Measurements from ENCODE around the gene FAM181A. TPM values are rescaled to one million over a fixed set of nuclear protein-coding genes. Genes with fewer than 3 reads are reported as not detected.

Gene FAM181A
- polyA plus RNA-seq, 1 donor (not counting 4 experiments of a cell fraction or from before 2014, with no cell fraction given) = 0.04 TPM

DNA sequence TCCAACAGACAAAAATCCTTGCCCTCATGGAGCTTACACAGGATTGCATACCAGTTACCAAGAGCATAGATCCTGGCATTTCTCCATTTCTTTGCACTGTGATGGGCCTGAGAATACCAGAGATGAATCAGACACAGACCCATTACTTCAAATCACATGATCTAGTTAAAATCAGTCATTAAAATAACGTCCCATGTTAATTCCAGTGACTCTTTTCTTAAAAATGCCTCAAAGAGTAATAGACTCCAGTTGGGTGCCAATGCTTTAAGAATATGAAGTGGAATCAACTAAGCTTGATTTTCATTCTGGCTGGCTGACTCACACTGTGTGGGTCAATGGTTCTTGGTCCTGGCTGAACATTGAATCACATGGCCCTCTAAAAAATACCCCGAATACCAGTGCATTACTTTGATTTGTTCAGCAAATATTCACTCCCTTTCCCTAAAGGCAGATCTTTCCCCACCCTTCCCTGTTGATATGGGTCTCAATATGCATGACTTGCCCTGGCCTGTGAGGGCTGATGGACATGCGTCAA lies 38.2 kb downstream of the FAM181A start:
- Histone ChIP-seq H3K4me1 (ENCODE audit: control insufficient read depth, extremely low read depth, insufficient read depth, low read length) (peaks cover 11% of the 10 kb centered on the region), H3K4me2 (ENCODE audit: control insufficient read depth, extremely low read depth, insufficient read depth, low read depth, low read length) (no peak overlapping the region), H3K27ac (ENCODE audit: control insufficient read depth, insufficient read depth, low read length) (no peak overlapping the region), H3K79me2 (ENCODE audit: control insufficient read depth, insufficient read depth, low read length) (no peaks in the 10 kb centered on the region), H3K9ac (ENCODE audit: control insufficient read depth, extremely low read depth, insufficient read depth, low read length) (no peak overlapping the region), H2AFZ (ENCODE audit: control insufficient read depth, low read length) (no peak overlapping the region), H3K9me3 (ENCODE audit: control insufficient read depth, low read depth, low read length) (no peaks in the 10 kb centered on the region), H4K20me1 (ENCODE audit: control insufficient read depth, extremely low read depth, insufficient read depth, low read length) (no peaks in the 10 kb centered on the region), H3K36me3 (ENCODE audit: control insufficient read depth in 2 of 2, extremely low read depth in 1 of 2, insufficient read depth in 2 of 2, low read length in 2 of 2) (no peaks in the 10 kb centered on the region), H3K4me3 (ENCODE audit: control insufficient read depth in 2 of 3, extremely low read depth in 1 of 3, insufficient read depth in 2 of 3, low read depth in 1 of 3, low read length in 3 of 3) (no peak overlapping the region), H3K27me3 (ENCODE audit: control insufficient read depth, extremely low read depth, insufficient read depth, low read length) (no peaks in the 10 kb centered on the region), H3K9me1 (ENCODE audit: control insufficient read depth, extremely low read depth, insufficient read depth, low read length) (no peaks in the 10 kb centered on the region)
- dilution Hi-C loops (cut with MboI; ENCODE audit: extremely low pct_ligation_motif_present, low sequenced_read_pairs) = no loop called here
- FAIRE-seq = no peak
- TF ChIP-seq, protein P1, sequence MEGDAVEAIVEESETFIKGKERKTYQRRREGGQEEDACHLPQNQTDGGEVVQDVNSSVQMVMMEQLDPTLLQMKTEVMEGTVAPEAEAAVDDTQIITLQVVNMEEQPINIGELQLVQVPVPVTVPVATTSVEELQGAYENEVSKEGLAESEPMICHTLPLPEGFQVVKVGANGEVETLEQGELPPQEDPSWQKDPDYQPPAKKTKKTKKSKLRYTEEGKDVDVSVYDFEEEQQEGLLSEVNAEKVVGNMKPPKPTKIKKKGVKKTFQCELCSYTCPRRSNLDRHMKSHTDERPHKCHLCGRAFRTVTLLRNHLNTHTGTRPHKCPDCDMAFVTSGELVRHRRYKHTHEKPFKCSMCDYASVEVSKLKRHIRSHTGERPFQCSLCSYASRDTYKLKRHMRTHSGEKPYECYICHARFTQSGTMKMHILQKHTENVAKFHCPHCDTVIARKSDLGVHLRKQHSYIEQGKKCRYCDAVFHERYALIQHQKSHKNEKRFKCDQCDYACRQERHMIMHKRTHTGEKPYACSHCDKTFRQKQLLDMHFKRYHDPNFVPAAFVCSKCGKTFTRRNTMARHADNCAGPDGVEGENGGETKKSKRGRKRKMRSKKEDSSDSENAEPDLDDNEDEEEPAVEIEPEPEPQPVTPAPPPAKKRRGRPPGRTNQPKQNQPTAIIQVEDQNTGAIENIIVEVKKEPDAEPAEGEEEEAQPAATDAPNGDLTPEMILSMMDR (optimal IDR thresholded peaks at IDR 0.05 in 1 of 3, IDR thresholded peaks at IDR 0.05 in 1 of 3, conservative IDR thresholded peaks at IDR 0.05 in 1 of 3; ENCODE audit: extremely low read depth in 1 of 3, insufficient read depth in 2 of 3, low read length in 3 of 3) = no peak
- no peak for TF ChIP-seq EZH2 (IDR thresholded peaks at IDR 0.05; ENCODE audit: low read length)
- peak; percentile 67 for DNase-seq (ENCODE audit: low read depth, low spot score)

DNA sequence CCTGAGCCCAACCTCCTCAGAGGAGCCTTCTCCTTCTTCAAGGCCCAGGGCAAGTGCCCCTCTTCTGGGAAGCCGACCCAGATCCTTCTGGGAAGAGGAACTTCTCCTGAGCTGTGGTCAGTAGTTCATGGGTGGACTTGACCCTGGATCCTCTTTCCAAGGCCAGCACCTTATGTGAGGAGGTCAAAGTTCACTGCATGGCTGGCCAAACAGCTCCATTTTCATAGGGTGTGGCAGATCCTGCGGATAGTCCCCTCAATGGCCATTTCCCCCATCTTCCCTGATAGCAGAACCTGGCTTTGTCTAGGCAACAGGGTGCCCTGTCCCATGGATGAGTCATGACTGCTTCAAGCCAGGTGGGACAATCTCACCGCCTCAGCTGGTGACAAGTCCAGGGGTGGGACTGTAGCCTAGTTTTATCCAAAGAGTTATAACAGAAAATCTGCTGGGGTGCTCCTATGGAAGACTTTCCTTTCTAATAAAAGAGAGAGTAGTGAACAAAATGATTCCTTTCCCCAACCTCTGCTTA lies 38.9 kb downstream of the FAM181A start:
- no peaks in the 10 kb centered on the region for H3K36me3 ChIP-seq (ENCODE audit: control insufficient read depth in 2 of 2, extremely low read depth in 1 of 2, insufficient read depth in 2 of 2, low read length in 2 of 2)
- dilution Hi-C loops (cut with MboI; ENCODE audit: extremely low pct_ligation_motif_present, low sequenced_read_pairs) = no loop called here
- H3K9me3 ChIP-seq (ENCODE audit: control insufficient read depth, low read depth, low read length) = no peaks in the 10 kb centered on the region
- no peaks in the 10 kb centered on the region for H3K79me2 ChIP-seq (ENCODE audit: control insufficient read depth, insufficient read depth, low read length)
- FAIRE-seq (no peak), DNase-seq (ENCODE audit: low read depth, low spot score) (no peak)
- no peak overlapping the region for H3K27ac ChIP-seq (ENCODE audit: control insufficient read depth, insufficient read depth, low read length)
- H3K9ac ChIP-seq (ENCODE audit: control insufficient read depth, extremely low read depth, insufficient read depth, low read length) = no peak overlapping the region
- no peaks in the 10 kb centered on the region for H4K20me1 ChIP-seq (ENCODE audit: control insufficient read depth, extremely low read depth, insufficient read depth, low read length)
- no peak overlapping the region for H3K4me2 ChIP-seq (ENCODE audit: control insufficient read depth, extremely low read depth, insufficient read depth, low read depth, low read length)
- H3K4me3 ChIP-seq (ENCODE audit: control insufficient read depth in 2 of 3, extremely low read depth in 1 of 3, insufficient read depth in 2 of 3, low read depth in 1 of 3, low read length in 3 of 3) = no peak overlapping the region
- H3K4me1 ChIP-seq (ENCODE audit: control insufficient read depth, extremely low read depth, insufficient read depth, low read length) = peaks cover 7% of the 10 kb centered on the region
- H3K9me1 ChIP-seq (ENCODE audit: control insufficient read depth, extremely low read depth, insufficient read depth, low read length) = no peaks in the 10 kb centered on the region
- no peak overlapping the region for H2AFZ ChIP-seq (ENCODE audit: control insufficient read depth, low read length)
- H3K27me3 ChIP-seq (ENCODE audit: control insufficient read depth, extremely low read depth, insufficient read depth, low read length) = peaks cover 2% of the 10 kb centered on the region
- TF ChIP-seq, protein P1 (optimal IDR thresholded peaks at IDR 0.05 in 1 of 3, IDR thresholded peaks at IDR 0.05 in 1 of 3, conservative IDR thresholded peaks at IDR 0.05 in 1 of 3; ENCODE audit: extremely low read depth in 1 of 3, insufficient read depth in 2 of 3, low read length in 3 of 3) = no peak
- TF ChIP-seq EZH2 (IDR thresholded peaks at IDR 0.05; ENCODE audit: low read length) = no peak

Data from keratinocyte (primary cell).